Stimulated activated CD8-positive, alpha-beta memory T cell treated with anti-CD3 and anti-CD28 coated beads, Interleukin-4, amount 100 ng/mL, for 4 hours (primary cell): ENCODE data around the gene C16orf96.

Experiments
- DNase-seq, 2 donors: peaks; one replicate each; pipeline ENCODE4 v3.0.0-alpha.2; 2020; ENCODE audit warnings: low read depth in 2 of 2, low spot score in 1 of 2

Gene C16orf96

DNA sequence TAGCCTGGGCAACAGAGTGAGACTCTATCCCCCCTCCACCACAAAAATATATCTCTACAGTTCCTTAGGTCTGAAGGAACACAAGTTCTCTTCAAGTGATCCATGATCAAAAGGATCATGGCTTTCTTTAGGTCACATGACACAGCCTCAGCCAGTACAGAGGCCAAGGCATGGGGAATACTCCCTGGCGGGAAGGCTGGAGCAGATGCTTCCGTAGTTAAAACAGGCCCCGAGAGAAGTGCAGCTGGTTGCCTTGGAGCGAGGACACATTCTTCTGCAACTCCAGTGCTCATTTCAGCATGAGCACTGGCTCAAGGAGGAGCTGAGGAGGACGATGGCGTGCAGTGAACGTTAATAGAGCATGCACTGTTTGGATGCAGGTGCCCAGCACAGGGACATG is 31.1 kb upstream of the C16orf96 start:
- DNase-seq = no peak

- DNase-seq = no peak
Observed at GRCh38 chr16:4525634-4526277, 30.4 kb upstream of the C16orf96 start.

- DNase-seq = no peak
Observed at GRCh38 chr16:4529085-4530060, 26.8 kb upstream of the C16orf96 start.

DNA sequence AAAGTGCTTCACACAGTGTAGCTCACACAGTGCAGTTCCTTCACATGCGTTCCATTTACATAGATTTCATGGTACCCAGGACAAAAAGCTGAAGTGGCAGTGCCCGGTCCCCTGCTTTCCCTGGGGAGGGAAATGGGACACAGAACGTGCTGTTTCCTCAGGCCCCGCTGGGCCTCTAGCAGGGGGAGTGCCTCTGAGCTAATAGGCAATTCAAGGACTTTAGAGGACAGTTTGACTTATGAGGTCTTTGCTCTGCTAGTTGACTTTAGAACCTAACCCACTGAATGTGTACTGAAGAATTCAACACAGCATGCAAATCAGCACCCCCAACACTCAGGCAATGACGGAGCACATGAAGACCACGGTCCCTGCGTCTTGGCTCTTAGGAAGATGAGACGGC is 24.3 kb upstream of the C16orf96 start:
- DNase-seq = no peak

DNA sequence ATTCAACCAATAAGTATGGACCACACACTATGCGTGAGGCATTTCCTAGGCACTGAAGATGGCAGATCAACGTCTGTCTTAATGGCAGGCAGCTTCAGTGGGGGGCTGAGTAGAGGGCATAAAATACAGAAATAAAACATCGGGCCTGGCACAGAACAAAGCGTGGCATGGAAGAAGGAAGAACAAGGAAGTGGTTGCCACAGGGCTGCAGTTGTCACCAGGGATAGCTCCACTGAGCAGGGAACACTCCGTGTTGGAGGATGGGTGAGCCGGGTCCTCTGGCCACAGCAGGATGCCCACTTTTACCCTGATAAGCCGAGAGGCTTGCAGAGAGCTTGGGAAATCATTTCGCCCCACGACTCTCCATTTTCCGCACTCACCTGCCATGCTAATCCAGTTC is 23.9 kb upstream of the C16orf96 start:
- DNase-seq = no peak

DNA sequence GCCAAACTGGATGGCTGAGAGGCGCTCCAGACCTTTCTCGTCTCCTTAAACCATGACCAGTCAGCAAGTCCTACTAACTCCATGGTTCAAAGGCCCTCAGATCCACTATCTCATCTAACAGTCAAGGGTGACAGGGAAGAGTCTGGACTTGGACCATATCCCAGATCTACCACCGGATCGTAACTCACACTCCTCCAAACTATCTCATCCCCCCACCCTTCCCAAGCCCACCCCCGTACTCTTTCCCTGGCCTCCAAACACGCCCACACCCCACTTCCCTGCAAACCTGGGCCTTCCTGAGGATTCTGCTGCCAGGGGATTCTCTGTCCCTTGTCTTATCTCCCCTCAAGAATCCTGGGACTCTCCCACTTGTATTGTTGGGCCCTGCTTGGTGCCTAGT is 22.6 kb upstream of the C16orf96 start:
- DNase-seq = no peak

GRCh38 chr16:4534151-4534790 is 21.9 kb upstream of the C16orf96 start:
- no peak for DNase-seq

DNA sequence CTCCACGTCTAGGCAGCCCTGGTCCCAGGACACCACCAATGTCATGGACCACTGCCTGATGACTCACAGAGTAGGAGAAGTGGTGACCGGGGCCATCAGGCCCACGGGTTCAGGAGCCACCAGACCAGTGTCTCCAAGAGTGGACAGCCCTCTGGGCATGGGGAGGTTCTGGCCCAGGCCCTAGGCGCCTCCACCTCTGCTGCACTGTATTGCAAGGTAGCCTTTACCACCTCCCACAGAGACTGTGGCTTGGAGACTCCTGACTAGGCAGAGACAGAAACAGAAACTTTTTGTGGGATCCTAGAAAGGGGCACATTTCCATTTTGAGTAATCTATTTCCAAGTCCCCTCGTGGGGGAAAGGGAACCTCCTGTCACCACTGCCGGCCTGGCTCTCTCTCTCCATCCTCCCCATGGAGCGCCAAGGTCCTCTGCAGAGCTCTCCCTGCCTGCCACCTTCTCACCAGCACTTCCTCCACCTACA is 20.5 kb upstream of the C16orf96 start:
- DNase-seq = no peak

DNA sequence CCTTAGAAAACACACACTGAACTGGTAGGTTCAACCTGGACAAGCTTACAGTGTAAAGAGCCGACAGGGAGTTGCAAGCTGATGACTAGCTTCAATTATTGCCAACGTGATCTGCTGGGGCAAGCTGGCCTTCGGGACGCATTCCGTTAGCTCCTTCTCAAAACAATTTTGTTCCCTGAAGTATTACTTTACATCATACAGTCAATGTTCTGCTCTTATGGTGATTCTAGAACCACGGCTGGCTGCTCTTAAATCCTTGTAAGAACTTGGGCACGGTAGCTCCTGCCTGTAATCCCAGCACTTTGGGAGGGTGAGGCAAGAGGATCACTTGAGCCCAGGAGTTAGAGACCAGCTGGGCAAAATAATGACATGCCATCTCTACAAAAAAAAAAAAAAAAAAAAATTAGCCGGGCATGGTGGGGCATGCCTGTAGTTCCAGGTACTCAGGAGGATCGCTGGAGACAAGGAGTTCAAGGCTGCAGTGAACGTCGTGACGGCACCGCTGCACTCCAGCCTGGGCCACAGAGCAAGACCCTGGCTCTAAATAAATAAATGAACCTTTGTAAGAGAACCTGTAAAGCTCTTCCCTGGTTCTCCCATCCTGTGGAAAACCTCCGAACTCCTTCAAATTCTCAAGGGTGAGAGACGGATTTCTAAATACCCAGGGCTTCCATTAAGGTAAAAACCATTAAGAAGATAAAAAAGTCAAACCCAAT is 19.6 kb upstream of the C16orf96 start:
- DNase-seq = no peak

- no peak for DNase-seq
Observed at GRCh38 chr16:4537376-4538343, 18.5 kb upstream of the C16orf96 start.

DNA sequence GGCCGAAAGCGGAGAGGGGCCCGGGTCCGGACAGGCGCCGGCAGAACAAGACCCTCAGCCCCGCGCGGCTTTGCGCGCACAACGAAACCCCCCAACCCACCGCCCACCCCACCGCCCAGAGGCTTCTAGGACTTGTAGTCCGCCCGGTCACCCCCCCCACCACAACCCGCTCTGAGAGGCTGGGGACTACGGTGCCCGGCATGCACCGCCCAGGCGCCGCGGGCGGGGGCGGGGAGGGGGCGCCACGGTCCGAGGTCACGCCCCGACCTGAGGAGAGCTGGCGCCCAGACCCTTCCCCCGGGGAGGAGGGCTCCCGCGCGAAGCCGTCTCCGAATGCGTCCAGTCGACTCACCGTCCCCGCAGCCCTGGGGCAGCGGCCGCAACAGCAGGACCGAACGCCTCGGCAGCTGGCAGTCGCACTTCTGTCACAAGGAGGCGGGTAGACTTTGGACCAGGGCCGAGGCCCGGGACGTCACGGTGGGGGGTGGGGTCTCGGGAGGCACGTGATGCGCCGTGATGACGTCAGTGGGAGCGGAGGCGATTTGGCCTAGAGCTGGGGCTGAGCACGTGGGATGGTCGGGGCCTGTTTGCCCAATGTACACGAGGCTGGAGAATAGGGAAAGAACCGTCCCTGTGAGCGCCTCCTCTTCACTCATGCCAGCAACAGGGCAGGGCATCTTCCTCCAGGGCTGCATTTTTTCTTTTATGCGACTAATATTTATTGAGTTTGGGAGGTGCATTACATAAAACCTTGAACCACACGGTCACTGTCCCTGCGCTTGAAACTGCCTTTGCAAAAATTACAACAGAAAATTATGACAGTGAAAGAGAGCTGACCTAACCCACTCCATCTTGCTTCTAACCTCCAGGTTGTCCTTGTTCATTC is 17.5 kb upstream of the C16orf96 start, which contains the start of gene CDIP1:
TSS of gene CDIP1 (minus strand) at position 424 of the 886 bp plus-strand sequence. CDS start 24,643 bp downstream, outside the sequence.
- DNase-seq = peak; percentile 95

DNA sequence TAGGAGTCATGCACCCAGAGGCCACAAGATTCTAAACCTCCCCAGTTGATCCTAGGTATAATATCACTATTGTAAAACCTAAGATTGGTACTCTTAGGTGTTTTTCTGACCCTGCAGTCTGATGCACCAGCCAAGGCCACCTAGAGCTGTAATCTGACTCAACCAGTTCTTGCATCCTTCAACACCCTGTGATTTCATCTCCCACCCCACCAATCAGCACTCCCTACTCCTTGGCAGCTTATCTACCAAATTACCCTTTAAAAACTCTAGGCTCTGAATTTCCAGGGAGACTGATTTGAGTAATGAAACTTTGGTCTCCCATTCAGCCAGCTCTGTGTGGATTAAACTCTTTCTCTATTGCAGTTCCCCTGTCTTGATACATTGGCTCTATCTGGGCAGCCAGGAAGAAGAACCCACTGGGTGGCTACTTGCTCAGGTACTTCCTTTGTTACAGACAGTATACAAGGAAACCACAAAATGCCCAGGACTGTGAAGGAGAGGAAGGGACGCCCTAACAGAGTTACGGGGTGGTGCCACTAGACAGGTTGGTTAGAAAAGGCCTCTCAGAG is 16.3 kb upstream of the C16orf96 start:
- no peak for DNase-seq

DNA sequence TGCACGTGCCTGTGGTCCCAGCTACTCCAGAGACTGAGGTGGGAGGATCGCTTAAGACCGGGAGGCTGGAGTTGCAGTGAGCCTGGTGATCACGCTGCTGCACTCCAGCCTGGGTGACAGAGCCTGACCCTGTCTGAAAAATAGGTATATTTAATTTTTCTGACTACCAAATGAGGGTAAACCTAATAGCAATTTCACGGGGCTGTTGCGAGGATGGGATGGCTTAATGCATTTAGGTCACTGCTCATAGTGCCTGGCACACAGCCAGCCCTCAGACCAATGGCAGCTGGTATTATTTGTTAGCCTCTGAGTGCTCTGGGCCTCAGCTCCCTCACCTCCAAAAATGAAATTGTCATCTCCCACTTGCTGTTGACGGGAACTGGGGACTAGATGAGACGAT is 11.7 kb upstream of the C16orf96 start:
- no peak for DNase-seq

DNA sequence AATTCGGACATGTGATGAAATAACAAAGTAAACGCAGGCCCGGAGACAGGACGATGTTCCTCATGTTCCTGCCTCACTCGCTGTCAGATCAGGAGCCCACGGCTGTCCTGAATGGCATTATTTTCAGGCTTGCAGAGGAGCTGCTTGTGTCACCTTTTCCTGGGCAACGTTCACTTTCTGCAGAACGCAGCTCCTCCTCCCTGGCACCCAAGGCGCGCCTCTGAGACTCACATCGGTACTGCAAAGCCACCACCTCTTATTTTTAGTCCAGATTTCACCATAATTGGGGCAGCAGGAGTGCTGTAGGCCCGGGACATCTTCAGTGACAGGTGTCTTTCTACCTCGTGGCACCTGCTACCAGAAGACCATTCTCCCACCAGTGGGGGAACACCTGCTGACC is 8.0 kb upstream of the C16orf96 start:
- DNase-seq = no peak

DNA sequence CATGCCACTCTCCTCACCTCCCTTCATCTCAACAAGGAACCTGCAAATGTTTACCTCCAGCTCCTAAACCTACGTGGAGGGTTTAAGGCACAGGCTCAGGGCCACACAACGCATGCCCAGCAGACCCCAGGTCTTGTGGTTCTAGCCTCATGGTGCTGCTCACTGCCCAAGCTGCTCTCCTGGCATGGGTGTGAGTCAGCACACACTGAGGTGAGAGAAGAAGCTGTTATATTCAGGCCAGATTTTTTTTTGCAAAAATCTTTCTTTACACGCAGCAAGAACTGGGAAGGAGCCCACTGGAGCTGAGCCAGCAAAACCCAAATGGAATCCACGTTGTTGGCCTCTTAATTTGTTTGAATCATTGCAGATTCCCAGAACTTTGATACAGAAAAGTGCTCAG is 5.5 kb upstream of the C16orf96 start:
- no peak for DNase-seq

DNA sequence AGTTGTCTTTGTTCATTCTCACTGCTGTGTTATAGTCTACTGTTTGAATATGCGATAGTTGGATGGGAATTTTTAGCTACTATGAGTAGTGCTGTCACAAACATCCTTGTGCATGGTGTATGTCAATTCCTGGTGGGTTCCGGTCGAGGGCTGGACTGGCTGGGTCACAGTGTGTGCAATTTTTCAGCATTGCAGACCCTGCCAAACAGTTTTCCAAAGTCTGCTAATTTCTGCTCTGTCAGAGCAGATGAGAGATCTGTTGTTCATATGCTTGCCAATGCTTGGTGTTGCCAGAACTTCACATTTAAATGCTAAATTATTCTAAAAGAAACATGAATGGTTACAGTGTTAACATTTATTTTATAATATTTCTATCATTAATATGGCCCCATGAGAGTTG is 3.6 kb upstream of the C16orf96 start:
- no peak for DNase-seq

DNA sequence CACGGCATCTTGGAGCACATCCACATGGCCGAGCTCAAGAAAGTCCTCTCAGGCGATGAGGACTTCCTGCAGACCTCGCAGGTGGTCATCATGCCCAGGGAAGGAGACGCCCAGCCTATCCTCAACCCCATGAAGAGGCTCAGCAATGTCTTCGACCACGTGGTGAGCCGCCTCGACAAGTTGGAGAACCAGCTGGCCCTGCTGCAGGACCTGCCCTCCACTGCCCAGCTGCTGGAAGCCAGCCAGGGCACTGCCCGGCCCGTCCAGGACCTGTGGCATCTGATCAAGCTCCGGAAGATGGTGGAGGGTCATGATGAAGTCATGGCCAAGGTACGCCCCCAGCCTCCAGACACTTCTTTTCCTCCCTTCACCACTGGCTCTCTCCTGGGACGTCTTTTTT is 440 bp downstream of the C16orf96 start:
- no peak for DNase-seq

GRCh38 chr16:4557973-4558372 is 1.8 kb downstream of the C16orf96 start:
- no peak for DNase-seq

DNA sequence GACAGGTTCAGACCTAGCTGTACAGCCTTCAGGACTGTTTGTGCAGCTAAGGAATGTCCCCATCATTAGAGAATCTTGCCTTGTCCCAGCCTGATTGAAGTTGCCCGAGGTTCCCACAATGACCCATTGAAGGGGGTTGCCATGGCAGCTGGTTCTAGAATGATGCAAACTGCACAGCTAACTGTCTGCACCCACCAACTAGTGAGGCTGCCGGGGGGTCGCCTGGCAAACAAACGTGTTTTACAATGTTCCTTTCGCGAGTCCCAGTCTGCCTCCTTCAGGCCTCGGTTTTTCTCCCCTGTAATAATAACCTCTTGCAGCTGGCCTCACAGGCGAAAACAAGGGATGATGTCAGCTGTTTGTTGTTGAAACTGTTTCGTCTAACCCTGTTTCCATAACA is 5.5 kb downstream of the C16orf96 start:
- no peak for DNase-seq
